Progenitor cell of endocrine pancreas (in vitro differentiated cells): ENCODE data around the gene CBFA2T3. TPM values are rescaled to one million over a fixed set of nuclear protein-coding genes. Genes with fewer than 3 reads are reported as not detected.

ENCODE experiments used
- DNase-seq: peaks from one replicate; pipeline ENCODE4 v3.0.0; 2021; ENCODE audit warnings: low spot score; ENCODE audit not compliant: unreplicated experiment
- H3K27ac Mint-ChIP-seq: 2 replicates; pipeline ENCODE4 v1.8.0; 2021; ENCODE audit warnings: mild to moderate bottlenecking, moderate library complexity, mixed read lengths
- H3K27me3 Mint-ChIP-seq: 2 replicates; pipeline ENCODE4 v1.8.0; 2021; ENCODE audit warnings: mixed read lengths
- H3K36me3 Mint-ChIP-seq: 2 replicates; pipeline ENCODE4 v1.8.0; 2022; ENCODE audit warnings: mixed read lengths; ENCODE audit not compliant: insufficient read depth
- H3K4me1 Mint-ChIP-seq: 2 replicates; pipeline ENCODE4 v1.8.0; 2021; ENCODE audit warnings: low read depth, mixed read lengths
- H3K4me3 Mint-ChIP-seq: 2 replicates; pipeline ENCODE4 v1.8.0; 2021; ENCODE audit warnings: low read depth, mild to moderate bottlenecking, moderate library complexity, mixed read lengths
- H3K9me3 Mint-ChIP-seq: 2 replicates; pipeline ENCODE4 v1.8.0; 2021; ENCODE audit warnings: low read depth, mixed read lengths
- total RNA-seq: library from RNA; stranded (reverse); gene quantifications from 2 replicates; pipeline ENCODE4 v1.2.1, GENCODE V29; 2021
- TF ChIP-seq, protein P1 (sequence below): fragments of 200-600 bp; sonication (generic); IDR thresholded peaks from one replicate; pipeline ENCODE4 v1.5.0; 2021; ENCODE audit warnings: antibody characterized with exemption, mild to moderate bottlenecking; ENCODE audit not compliant: unreplicated experiment

CBFA2T3 gene
- total RNA-seq, 1 donor from 2014 or later = 12.9 TPM

DNA sequence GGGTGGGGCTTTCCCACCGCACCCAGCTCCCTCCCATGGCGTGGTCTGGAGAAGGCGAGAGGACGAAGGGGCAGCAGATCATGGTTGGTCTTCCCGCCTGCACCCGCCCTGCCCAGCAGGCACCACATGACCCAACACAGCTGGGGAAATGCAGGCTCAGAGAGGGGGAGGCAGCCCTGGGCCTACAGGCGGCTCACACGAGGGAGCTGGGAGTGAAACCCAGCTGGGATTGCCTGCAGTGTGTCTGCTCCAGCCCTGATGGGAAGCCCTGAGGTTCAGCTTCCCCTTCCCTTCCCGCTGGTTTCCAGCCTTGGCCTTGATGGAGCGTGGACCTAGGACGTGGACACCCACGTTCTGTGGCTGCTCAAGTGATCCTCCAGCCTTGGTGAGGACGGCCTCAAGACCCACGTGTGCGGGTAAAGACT, 90.6 kb downstream of the CBFA2T3 start:
- H3K36me3 Mint-ChIP-seq = peaks cover 5% of the 10 kb centered on the region
- H3K27ac Mint-ChIP-seq = peak overlapping the region; percentile 49
- H3K27me3 Mint-ChIP-seq = no peaks in the 10 kb centered on the region
- no peaks in the 10 kb centered on the region for H3K9me3 Mint-ChIP-seq
- no peaks in the 10 kb centered on the region for H3K4me1 Mint-ChIP-seq
- H3K4me3 Mint-ChIP-seq = no peak overlapping the region
- TF ChIP-seq, protein P1, sequence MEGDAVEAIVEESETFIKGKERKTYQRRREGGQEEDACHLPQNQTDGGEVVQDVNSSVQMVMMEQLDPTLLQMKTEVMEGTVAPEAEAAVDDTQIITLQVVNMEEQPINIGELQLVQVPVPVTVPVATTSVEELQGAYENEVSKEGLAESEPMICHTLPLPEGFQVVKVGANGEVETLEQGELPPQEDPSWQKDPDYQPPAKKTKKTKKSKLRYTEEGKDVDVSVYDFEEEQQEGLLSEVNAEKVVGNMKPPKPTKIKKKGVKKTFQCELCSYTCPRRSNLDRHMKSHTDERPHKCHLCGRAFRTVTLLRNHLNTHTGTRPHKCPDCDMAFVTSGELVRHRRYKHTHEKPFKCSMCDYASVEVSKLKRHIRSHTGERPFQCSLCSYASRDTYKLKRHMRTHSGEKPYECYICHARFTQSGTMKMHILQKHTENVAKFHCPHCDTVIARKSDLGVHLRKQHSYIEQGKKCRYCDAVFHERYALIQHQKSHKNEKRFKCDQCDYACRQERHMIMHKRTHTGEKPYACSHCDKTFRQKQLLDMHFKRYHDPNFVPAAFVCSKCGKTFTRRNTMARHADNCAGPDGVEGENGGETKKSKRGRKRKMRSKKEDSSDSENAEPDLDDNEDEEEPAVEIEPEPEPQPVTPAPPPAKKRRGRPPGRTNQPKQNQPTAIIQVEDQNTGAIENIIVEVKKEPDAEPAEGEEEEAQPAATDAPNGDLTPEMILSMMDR = no peak
- no peak for DNase-seq

DNA sequence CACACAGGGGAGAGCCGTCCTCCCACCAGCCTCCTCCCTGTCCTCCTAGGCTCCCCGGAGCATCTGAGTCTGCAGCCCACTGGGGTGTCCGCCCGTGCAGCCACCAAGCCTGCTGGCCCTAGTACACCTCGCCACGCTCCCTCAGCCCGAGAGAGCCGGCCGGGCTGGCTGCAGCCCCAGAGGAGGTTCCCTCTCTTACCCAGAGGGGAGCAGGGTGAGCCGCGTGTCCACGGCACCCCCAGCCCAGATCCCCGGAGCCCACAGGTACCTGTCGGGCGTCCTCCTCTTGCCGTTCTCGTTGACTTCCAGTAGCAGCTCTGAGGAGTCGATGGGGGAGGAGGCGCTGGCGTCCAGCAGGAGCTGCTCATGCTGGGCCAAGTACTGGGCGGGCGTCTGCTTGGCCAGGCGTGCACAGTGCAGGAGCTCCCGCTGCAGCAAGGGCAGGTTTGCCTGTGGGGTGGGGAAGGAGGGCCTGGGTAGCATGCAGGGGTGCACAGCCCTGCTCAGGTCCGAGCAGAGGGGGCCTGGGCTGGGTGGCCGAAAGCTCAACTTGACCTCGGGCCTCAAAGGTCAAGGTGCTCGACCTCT, 91.2 kb downstream of the CBFA2T3 start:
- no peak for DNase-seq
- no peaks in the 10 kb centered on the region for H3K4me1 Mint-ChIP-seq
- H3K9me3 Mint-ChIP-seq = no peaks in the 10 kb centered on the region
- TF ChIP-seq, protein P1 = no peak
- peaks cover 5% of the 10 kb centered on the region for H3K36me3 Mint-ChIP-seq
- no peak overlapping the region for H3K27ac Mint-ChIP-seq
- no peaks in the 10 kb centered on the region for H3K27me3 Mint-ChIP-seq
- no peak overlapping the region for H3K4me3 Mint-ChIP-seq

DNA sequence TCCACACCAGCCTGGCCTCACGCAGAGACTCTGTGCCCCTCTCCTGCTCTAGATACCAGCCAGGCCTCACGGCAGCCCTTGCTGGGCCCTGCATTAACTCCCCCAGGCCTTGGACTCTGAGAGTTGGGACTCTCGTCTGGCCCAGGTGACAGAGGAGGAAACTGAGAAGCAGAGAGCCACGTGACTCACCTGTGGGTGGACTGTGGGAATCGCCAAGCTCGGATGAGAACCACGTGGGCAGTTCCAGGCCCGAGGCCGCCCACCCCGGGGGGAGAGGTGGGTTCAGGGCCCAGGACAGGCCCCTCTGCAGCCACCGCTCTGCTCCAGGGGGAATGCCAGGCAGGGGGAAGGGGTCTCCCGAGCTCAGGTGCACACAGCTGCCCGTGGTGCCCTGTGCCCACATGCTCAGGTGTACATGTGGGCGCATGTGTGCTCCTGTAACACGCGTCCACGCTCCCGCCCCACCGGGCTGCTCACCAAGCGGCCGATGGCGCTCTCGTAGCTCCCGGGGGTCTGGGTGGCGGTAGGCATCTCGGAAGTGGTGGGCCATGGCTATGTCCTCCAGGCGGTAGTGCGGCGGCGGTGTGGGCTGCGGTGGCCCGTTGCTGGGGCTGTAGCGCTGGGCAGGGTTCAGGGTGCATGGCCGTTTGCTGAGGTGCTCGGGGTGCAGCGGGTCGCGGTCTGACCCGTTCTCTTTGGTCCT, 92.3 kb downstream of the CBFA2T3 start:
- Mint-ChIP-seq H3K36me3 (peaks cover 2% of the 10 kb centered on the region), H3K4me3 (no peak overlapping the region), H3K27ac (no peak overlapping the region), H3K9me3 (no peaks in the 10 kb centered on the region), H3K4me1 (peaks cover 1% of the 10 kb centered on the region), H3K27me3 (no peaks in the 10 kb centered on the region)
- TF ChIP-seq, protein P1 = no peak
- no peak for DNase-seq

DNA sequence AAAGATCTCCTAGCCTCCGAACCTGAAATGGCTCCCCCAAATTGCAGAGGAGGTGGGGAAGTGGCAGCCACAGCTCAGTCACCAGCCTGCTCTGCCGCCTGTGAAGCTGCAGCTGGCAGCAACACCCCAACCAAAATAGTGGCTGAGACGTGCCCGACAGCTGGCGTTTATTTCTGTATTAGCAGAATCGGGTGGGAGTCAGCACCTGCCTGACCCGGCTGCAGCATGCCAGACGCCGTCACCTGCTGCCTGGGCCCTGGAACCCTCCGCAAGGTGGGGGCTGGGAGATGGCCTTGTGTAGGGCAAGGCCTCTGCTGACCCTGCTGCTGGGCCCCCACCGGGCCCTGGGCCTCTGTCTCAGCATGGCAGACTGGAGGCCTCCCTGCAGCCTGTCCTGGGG, 93.1 kb downstream of the CBFA2T3 start:
- Mint-ChIP-seq H3K4me1 (peaks cover 1% of the 10 kb centered on the region), H3K27me3 (no peaks in the 10 kb centered on the region), H3K9me3 (no peaks in the 10 kb centered on the region), H3K4me3 (no peak overlapping the region), H3K36me3 (peaks cover 2% of the 10 kb centered on the region), H3K27ac (no peak overlapping the region)
- no peak for DNase-seq
- TF ChIP-seq, protein P1 = no peak

DNA sequence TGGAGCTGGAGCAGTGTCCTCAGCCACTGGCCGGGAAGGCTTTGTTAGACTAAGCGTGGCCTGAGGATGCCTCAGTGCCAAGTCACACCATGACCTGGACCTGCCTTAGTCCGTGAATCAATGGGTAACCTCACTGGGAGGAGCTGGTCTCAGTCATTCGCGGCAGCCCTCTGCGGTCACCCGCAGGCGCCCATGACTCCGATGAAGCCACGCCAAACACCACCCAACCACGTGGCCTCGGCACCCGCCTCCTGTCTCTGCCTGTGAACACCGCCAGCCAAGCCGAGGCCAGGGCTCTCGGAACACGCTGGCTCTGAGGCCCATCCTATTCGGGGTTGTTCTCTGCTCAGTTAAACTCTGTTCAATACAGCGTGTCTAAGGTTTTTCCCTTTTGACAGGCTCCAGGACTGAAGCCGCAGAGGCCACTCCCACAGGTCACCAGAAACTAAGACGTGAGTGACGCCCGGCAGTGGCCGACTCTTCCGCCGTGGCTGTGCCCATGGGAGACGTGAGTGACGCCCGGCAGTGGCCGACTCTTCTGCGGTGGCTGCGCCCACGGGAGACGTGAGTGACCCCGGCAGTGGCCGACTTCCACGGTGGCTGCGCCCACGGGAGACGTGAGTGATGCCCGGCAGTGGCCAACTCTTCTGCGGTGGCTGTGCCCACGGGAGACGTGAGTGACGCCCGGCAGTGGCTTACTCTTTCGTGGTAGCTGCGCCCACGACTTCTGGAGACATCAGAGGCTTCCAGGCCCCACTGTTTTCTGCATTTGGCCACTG, 93.7 kb downstream of the CBFA2T3 start:
- TF ChIP-seq, protein P1 = no peak
- no peaks in the 10 kb centered on the region for H3K9me3 Mint-ChIP-seq
- no peak overlapping the region for H3K27ac Mint-ChIP-seq
- H3K27me3 Mint-ChIP-seq = no peaks in the 10 kb centered on the region
- peaks cover 2% of the 10 kb centered on the region for H3K36me3 Mint-ChIP-seq
- H3K4me3 Mint-ChIP-seq = no peak overlapping the region
- H3K4me1 Mint-ChIP-seq = peaks cover 1% of the 10 kb centered on the region
- no peak for DNase-seq
